Endometrial microvascular endothelial cells (primary cell): ENCODE results near the gene CERK. TPM values are rescaled to one million over a fixed set of nuclear protein-coding genes. Genes with fewer than 3 reads are reported as not detected.

Experiments
- in situ Hi-C: cut with HindIII; loops from 2 replicates; pipeline ENCODE4 v1.10.0; 2017; ENCODE audit warnings: low sequenced_read_pairs, low pct_unique_long_range_greater_than_20kb; ENCODE audit errors: inconsistent ontology term
- total RNA-seq: library from RNA; depleted of rRNA; stranded (reverse); fragments of >200 nt; gene quantifications from one replicate; pipeline ENCODE4 v1.2.3, GENCODE V29; 2015; ENCODE audit errors: inconsistent ontology term

The CERK gene
- total RNA-seq, 1 donor from 2014 or later = 52.6 TPM

GRCh38 chr22:46767249-46767985 lies 29.4 kb upstream of the CERK start:
- in situ Hi-C loops = no loop called here

- in situ Hi-C loops = no loop called here
Measured at GRCh38 chr22:46766611-46767010, 28.6 kb upstream of the CERK start.

- in situ Hi-C loops = no loop called here
Measured at GRCh38 chr22:46764779-46765485, 26.9 kb upstream of the CERK start.

- in situ Hi-C loops = no loop called here
Measured at GRCh38 chr22:46764140-46764680, 26.2 kb upstream of the CERK start.

GRCh38 chr22:46763051-46763705 lies 25.1 kb upstream of the CERK start:
- in situ Hi-C loops = no loop called here

- in situ Hi-C loops = no loop called here
Measured at GRCh38 chr22:46762238-46763050, 24.4 kb upstream of the CERK start, which contains the start of gene TBC1D22A. Gene TBC1D22A (plus strand): TSS chr22:46762650. CDS start chr22:46762787, 137 bp downstream.

- in situ Hi-C loops = no loop called here
Measured at GRCh38 chr22:46761539-46762237, 23.6 kb upstream of the CERK start.

- in situ Hi-C loops = no loop called here
Measured at GRCh38 chr22:46761017-46761416, 23.0 kb upstream of the CERK start.

GRCh38 chr22:46758867-46759290 lies 20.8 kb upstream of the CERK start:
- in situ Hi-C loops = no loop called here

GRCh38 chr22:46758121-46758520 lies 20.1 kb upstream of the CERK start:
- in situ Hi-C loops = no loop called here

GRCh38 chr22:46757104-46757503 lies 19.1 kb upstream of the CERK start:
- in situ Hi-C loops = no loop called here

GRCh38 chr22:46756097-46756496 lies 18.0 kb upstream of the CERK start:
- in situ Hi-C loops = no loop called here

- in situ Hi-C loops = no loop called here
Measured at GRCh38 chr22:46755525-46755924, 17.5 kb upstream of the CERK start.

GRCh38 chr22:46754826-46755225 lies 16.8 kb upstream of the CERK start:
- in situ Hi-C loops = no loop called here

GRCh38 chr22:46754110-46754799 lies 16.2 kb upstream of the CERK start:
- in situ Hi-C loops = no loop called here

GRCh38 chr22:46753761-46754109 lies 15.7 kb upstream of the CERK start:
- in situ Hi-C loops = no loop called here

GRCh38 chr22:46753360-46753759 lies 15.3 kb upstream of the CERK start:
- in situ Hi-C loops = no loop called here

- in situ Hi-C loops = no loop called here
Measured at GRCh38 chr22:46752988-46753310, 14.9 kb upstream of the CERK start.
